Measurements from ENCODE around the gene MRPL39.

GRCh38 chr21:25643486-25643885, 36.2 kb upstream of the MRPL39 start:
- TF ChIP-seq CTCF (IDR thresholded peaks at IDR 0.05) (no peak), ZFX (IDR thresholded peaks at IDR 0.05; ENCODE audit: borderline replicate concordance) (no peak)
